ENCODE data around the gene KAT6B. TPM values are rescaled to one million over a fixed set of nuclear protein-coding genes. Genes with fewer than 3 reads are reported as not detected.

Gene KAT6B
- total RNA-seq, 1 donor from 2014 or later, result 21.3 TPM

- TF ChIP-seq EZH2 (IDR thresholded peaks at IDR 0.05) (no peak), CTCF (IDR thresholded peaks at IDR 0.05) (no peak), EZH2phosphoT487 (IDR thresholded peaks at IDR 0.05) (no peak)
- Histone ChIP-seq H3K27me3 (no peaks in the 10 kb centered on the region), H4K20me1 (ENCODE audit: low read depth) (no peaks in the 10 kb centered on the region), H3K9ac (no peak overlapping the region), H3K4me1 (no peaks in the 10 kb centered on the region), H3K27ac (no peak overlapping the region), H3K4me2 (no peak overlapping the region), H3K4me3 (no peak overlapping the region), H2AFZ (replicated peaks) (no peak overlapping the region), H3K79me2 (ENCODE audit: low read depth) (no peaks in the 10 kb centered on the region), H3F3A (ENCODE audit: low read depth) (no peaks in the 10 kb centered on the region), H3K9me3 (ENCODE audit: low read depth) (no peaks in the 10 kb centered on the region), H3K36me3 (no peaks in the 10 kb centered on the region)
- no peak overlapping the region for H3K4me3 Mint-ChIP-seq
- H3K36me3 Mint-ChIP-seq, result peaks cover 20% of the 10 kb centered on the region
- no peaks in the 10 kb centered on the region for H3K9me3 Mint-ChIP-seq
- H3K27ac Mint-ChIP-seq, result no peak overlapping the region
- no peaks in the 10 kb centered on the region for H3K27me3 Mint-ChIP-seq (ENCODE audit: insufficient read depth, low read depth)
- no peaks in the 10 kb centered on the region for H3K4me1 Mint-ChIP-seq
- DNase-seq (ENCODE audit: low spot score), result no peak
Measured at GRCh38 chr10:74993649-74994048, 167.2 kb downstream of the KAT6B start.

- no peak for TF ChIP-seq CTCF (IDR thresholded peaks at IDR 0.05)
- Mint-ChIP-seq H3K4me1 (no peaks in the 10 kb centered on the region), H3K27me3 (ENCODE audit: insufficient read depth, low read depth) (peaks cover 7% of the 10 kb centered on the region), H3K9me3 (no peaks in the 10 kb centered on the region), H3K36me3 (peaks cover 20% of the 10 kb centered on the region), H3K4me3 (no peak overlapping the region), H3K27ac (no peak overlapping the region)
- H3K79me2 ChIP-seq (ENCODE audit: low read depth), result no peaks in the 10 kb centered on the region
- no peaks in the 10 kb centered on the region for H3F3A ChIP-seq (ENCODE audit: low read depth)
- H2AFZ ChIP-seq (replicated peaks), result no peak overlapping the region
- H3K27me3 ChIP-seq, result no peaks in the 10 kb centered on the region
- DNase-seq (ENCODE audit: low spot score), result no peak
- no peaks in the 10 kb centered on the region for H3K9me3 ChIP-seq (ENCODE audit: low read depth)
- no peak overlapping the region for H3K4me3 ChIP-seq
- no peak overlapping the region for H3K4me2 ChIP-seq
- H4K20me1 ChIP-seq (ENCODE audit: low read depth), result no peaks in the 10 kb centered on the region
- no peak overlapping the region for H3K9ac ChIP-seq
- H3K4me1 ChIP-seq, result no peaks in the 10 kb centered on the region
- no peaks in the 10 kb centered on the region for H3K36me3 ChIP-seq
- no peak overlapping the region for H3K27ac ChIP-seq
Measured at GRCh38 chr10:74994854-74995253, 168.5 kb downstream of the KAT6B start.

GRCh38 chr10:74995806-74996205 lies 169.4 kb downstream of the KAT6B start:
- Mint-ChIP-seq H3K27ac (no peak overlapping the region), H3K36me3 (peaks cover 20% of the 10 kb centered on the region), H3K4me3 (no peak overlapping the region), H3K9me3 (no peaks in the 10 kb centered on the region), H3K27me3 (ENCODE audit: insufficient read depth, low read depth) (peaks cover 7% of the 10 kb centered on the region), H3K4me1 (no peaks in the 10 kb centered on the region)
- no peaks in the 10 kb centered on the region for H3F3A ChIP-seq (ENCODE audit: low read depth)
- H3K27me3 ChIP-seq, result no peaks in the 10 kb centered on the region
- no peaks in the 10 kb centered on the region for H3K79me2 ChIP-seq (ENCODE audit: low read depth)
- DNase-seq (ENCODE audit: low spot score), result no peak
- H3K4me2 ChIP-seq, result no peak overlapping the region
- no peak for TF ChIP-seq EZH2 (IDR thresholded peaks at IDR 0.05)
- TF ChIP-seq EZH2phosphoT487 (IDR thresholded peaks at IDR 0.05), result no peak
- TF ChIP-seq CTCF (IDR thresholded peaks at IDR 0.05), result no peak
- H3K36me3 ChIP-seq, result no peaks in the 10 kb centered on the region
- no peaks in the 10 kb centered on the region for H3K9me3 ChIP-seq (ENCODE audit: low read depth)
- H4K20me1 ChIP-seq (ENCODE audit: low read depth), result no peaks in the 10 kb centered on the region
- H3K4me3 ChIP-seq, result no peak overlapping the region
- no peaks in the 10 kb centered on the region for H3K4me1 ChIP-seq
- H2AFZ ChIP-seq (replicated peaks), result no peak overlapping the region
- no peak overlapping the region for H3K9ac ChIP-seq
- H3K27ac ChIP-seq, result no peak overlapping the region

- Histone ChIP-seq H3K27me3 (no peaks in the 10 kb centered on the region), H2AFZ (replicated peaks) (no peak overlapping the region), H3K4me3 (no peak overlapping the region), H4K20me1 (ENCODE audit: low read depth) (no peaks in the 10 kb centered on the region), H3K79me2 (ENCODE audit: low read depth) (no peaks in the 10 kb centered on the region), H3K4me2 (no peak overlapping the region), H3F3A (ENCODE audit: low read depth) (no peaks in the 10 kb centered on the region), H3K27ac (no peak overlapping the region), H3K9ac (no peak overlapping the region), H3K4me1 (no peaks in the 10 kb centered on the region), H3K9me3 (ENCODE audit: low read depth) (no peaks in the 10 kb centered on the region), H3K36me3 (no peaks in the 10 kb centered on the region)
- Mint-ChIP-seq H3K36me3 (peaks cover 20% of the 10 kb centered on the region), H3K27me3 (ENCODE audit: insufficient read depth, low read depth) (peaks cover 7% of the 10 kb centered on the region), H3K9me3 (no peaks in the 10 kb centered on the region), H3K27ac (no peak overlapping the region), H3K4me3 (no peak overlapping the region), H3K4me1 (no peaks in the 10 kb centered on the region)
- DNase-seq (ENCODE audit: low spot score), result no peak
- TF ChIP-seq CTCF (IDR thresholded peaks at IDR 0.05) (no peak), EZH2phosphoT487 (IDR thresholded peaks at IDR 0.05) (no peak), EZH2 (IDR thresholded peaks at IDR 0.05) (no peak)
Measured at GRCh38 chr10:74997163-74997562, 170.8 kb downstream of the KAT6B start.

Data from neural progenitor cell (in vitro differentiated cells).